Left renal pelvis (tissue), 4 donors: ENCODE results near the gene ST7. TPM values are rescaled to one million over a fixed set of nuclear protein-coding genes. Genes with fewer than 3 reads are reported as not detected.

Experiments used
- DNase-seq, 4 donors: peaks; one replicate each; pipeline ENCODE4 v3.0.0-alpha.2; 2013; ENCODE audit warnings: low read depth in 4 of 4, low spot score in 3 of 4
- polyA plus RNA-seq, 4 donors: library from polyadenylated mRNA; unstranded; fragments of 120-200 nt; gene quantifications; one replicate each; pipeline ENCODE4 v1.2.1, GENCODE V29; 2013; ENCODE audit not compliant: insufficient read length in 4 of 4

The ST7 gene
- polyA plus RNA-seq, 4 donors = 18.4 to 28.5 (median 27.0) TPM

DNA sequence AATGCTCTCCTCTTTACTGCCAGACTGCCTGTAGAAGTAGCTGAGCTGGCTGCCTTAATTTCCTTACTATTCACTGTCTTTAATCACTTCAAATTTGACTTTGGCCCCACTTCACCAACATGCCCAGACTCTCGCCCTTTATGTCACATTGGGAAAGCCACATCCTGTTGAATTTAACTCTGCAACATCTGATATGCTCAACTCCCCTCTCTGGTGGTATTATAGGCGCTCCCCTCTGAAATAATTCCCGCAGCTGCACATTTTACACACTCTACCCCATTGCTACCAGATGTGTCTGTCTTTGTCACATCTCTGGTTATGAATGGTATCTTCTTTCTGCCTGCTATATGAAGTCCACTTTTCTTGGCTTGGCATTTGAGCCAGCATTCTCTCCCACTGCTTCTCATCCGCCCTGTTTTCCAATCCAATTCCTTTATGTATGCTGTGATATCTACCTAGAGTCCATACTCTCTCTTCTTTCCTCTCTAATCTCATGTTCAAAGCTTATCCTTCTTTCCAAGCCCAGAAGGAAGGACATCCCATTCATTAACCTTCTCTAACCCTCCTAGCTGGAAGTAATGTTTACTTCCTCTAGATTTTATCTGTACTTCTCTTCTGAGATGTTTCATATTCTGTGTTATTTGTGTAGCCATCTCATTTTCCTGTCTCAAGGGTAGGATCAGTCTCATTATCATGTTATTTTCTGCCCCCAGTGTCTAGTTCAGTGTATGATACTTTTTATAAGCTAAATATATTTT is 134.5 kb downstream of the ST7 start:
- DNase-seq = no peak

GRCh38 chr7:117088623-117089194 is 135.4 kb downstream of the ST7 start:
- no peak for DNase-seq

- no peak for DNase-seq
These were observed 137.5 kb downstream of the ST7 start for GRCh38 chr7:117090791-117091190.

GRCh38 chr7:117091721-117092120 is 138.4 kb downstream of the ST7 start:
- no peak for DNase-seq

- no peak for DNase-seq
These were observed 139.5 kb downstream of the ST7 start for GRCh38 chr7:117092785-117093184.

- DNase-seq = no peak
These were observed 141.2 kb downstream of the ST7 start for GRCh38 chr7:117094457-117094856.

- no peak for DNase-seq
These were observed 141.8 kb downstream of the ST7 start for GRCh38 chr7:117095055-117095454.

DNA sequence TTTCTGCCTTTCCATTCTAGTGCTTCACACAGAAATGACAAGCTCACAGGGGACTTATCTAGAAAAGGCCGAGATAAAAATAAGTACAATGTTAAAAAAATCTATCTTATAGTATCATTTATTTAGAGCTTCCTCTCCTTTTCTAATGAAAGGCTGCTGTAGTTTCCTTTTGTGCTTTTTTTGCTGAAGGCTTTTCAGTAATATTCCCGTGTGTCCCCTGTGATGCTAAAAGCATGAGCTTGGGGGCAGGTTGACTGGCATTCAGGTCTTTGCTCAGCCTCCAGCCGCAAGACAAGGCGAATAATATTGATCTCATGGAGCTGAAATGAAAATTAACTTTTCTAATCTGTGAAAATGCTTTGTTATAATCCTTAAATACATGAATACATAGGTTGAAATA is 143.0 kb downstream of the ST7 start:
- no peak for DNase-seq

DNA sequence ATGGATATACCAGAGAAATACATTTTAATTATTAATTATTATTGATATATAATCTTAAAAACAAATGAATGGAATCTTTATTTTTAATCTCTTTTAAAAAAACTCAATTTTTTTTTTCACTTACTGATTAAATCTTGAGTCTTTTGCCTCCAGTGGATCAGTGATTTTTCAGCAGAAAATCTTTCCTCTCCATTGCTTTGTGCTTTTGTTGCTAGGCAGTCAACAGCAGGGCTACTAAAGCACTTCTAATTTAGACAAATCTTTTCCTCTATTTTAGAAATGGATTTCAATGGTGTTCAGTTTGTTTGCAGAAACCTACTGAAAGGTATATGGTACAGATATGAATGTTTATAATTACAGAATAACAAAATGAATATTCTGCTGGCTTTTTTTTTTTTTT is 143.6 kb downstream of the ST7 start:
- no peak for DNase-seq

- DNase-seq = no peak
These were observed 144.6 kb downstream of the ST7 start for GRCh38 chr7:117097860-117098259.

- no peak for DNase-seq
These were observed 145.2 kb downstream of the ST7 start for GRCh38 chr7:117098457-117098856.

- DNase-seq = peak in 1 of 4 donors; percentile 21
These were observed 147.7 kb downstream of the ST7 start for GRCh38 chr7:117101026-117101425.

DNA sequence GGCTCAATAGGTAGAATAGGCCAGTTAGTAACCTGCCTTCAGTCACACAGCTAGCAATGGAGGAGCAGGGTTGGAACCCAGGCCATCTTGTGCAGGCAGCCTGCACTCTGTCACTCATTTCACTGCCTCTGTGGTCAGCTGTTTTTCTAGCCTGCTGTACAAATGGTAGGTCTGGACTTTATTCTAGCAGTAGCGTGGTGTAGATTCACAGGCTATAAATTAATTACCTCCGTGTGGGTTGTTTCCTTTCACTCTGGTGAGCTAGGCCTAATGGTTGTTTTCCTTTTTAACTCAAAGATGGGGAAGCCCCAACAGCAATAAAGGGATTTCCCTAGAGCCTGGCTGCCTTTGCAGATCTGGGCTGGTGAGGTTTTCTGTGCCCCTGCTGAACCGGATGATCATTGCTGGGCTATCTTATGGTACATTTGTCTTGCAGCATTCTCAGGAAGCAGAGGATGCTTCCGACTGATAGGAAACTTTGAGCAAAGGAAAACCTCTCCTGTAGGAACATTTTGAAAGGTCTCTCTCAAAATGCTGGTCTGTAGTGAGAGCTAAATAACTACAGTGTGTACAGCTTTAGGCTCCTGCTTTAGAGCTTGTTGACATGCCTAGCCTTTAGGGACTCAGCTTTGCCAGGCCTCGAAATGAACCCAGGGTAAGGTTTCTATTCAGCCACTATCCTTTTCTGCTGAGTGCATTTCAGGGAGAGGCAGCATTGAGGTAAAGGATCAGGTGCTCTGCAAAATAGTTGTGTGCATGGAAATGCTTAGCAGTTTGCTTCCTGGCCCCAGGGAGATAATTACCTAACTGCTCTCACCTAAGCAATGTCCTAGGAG is 157.4 kb downstream of the ST7 start:
- DNase-seq = peak in 1 of 4 donors; percentile 7

- DNase-seq = no peak
These were observed 158.2 kb downstream of the ST7 start for GRCh38 chr7:117111535-117111934.

DNA sequence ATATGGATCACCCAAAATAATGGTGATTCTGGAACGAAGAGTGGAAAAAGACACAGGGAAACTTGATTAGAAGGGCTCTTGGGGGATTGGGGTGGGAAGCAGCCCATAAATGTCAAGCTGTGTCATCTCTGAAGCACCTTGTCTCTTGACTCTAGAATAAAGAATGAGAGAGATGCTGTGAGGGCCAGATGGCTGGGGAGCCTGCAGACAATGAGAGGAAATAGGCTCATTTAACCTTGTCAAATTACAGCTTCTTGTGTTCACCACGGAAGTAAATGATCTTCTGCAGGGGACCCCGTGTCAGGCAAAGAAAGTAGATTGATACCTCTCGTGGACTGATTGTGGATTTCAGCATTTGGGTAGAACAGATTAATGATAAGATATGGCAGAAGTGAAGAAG is 159.3 kb downstream of the ST7 start:
- no peak for DNase-seq

DNA sequence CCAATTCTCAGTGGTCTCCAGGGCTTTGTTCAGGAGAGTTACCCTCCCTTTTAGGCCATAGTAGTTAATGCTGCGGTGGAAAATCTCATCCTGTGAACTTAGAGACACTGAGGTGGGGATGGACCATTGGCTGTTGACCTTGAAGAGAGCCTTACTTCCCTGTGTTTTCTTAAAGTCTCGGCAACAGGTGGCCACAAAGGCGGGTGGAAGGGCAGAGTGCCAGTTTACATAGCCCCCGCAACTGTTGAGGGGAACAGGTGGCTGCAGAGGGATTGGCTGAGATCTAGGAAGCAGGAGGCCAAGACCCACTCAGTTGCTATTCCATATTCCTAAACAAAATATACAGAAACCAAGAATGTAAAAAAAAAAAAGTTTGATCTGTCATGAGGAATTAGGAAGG is 160.6 kb downstream of the ST7 start:
- no peak for DNase-seq

- no peak for DNase-seq
These were observed 161.0 kb downstream of the ST7 start for GRCh38 chr7:117114272-117114671.

GRCh38 chr7:117116211-117116610 is 162.9 kb downstream of the ST7 start:
- DNase-seq = no peak

GRCh38 chr7:117117172-117117571 is 163.9 kb downstream of the ST7 start:
- no peak for DNase-seq

DNA sequence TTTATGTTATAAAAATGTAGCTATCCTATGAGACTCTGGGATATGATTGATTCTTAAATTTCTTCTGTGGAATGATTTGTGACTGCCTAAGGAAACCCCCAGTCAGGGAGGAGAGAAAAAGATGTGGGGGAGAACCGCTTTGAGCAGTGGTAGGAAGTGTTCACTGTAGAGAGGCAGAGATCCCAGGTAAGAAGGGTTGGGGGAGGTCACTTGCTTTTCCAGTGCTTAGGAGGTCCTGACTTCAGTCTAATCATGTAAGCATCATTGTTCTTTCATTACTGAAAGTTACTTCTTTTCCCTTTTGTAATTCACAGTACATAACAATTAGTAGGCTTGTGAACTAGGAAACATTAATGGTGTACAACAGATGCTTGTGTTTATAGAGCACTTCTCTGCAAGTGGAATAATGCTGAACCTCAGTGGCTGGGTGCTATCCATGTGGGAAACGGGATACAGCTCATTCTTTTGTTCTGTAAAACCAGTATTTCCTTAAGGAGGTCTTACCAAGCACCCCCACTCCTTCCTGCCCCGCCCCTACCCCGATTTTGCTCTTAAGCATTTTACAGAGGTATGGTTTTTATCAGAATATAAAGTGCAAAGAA is 165.4 kb downstream of the ST7 start:
- DNase-seq = no peak
